IMR-90 (cell line): ENCODE results near the gene IGDCC3. TPM values are rescaled to one million over a fixed set of nuclear protein-coding genes. Genes with fewer than 3 reads are reported as not detected.

Experiments used
- ATAC-seq: fragments of 200-7000 bp; cut with Tn5 transposase; 2 replicates; pipeline ENCODE4 v1.9.1; 2020; ENCODE audit warnings: low read depth, mild to moderate bottlenecking, moderate library complexity
- BruUV-seq: library from RNA; stranded (reverse); fragments of 400-500 nt; replicated peaks from 2 replicates; lab custom pipeline; 2021; lab: Mats Ljungman, UMichigan
- CTCF ChIA-PET: fragments of 300-600 bp; formaldehyde crosslinking; extraction: SDS; loops from one replicate; lab custom pipeline; 2021; ENCODE audit warnings: antibody characterized with exemption; lab: Yijun Ruan, JAX
- POLR2A ChIA-PET: fragments of 300-600 bp; sonication (Branson Sonifier 250); formaldehyde crosslinking; loops from one replicate; lab custom pipeline; 2022; ENCODE audit warnings: antibody characterized with exemption; ENCODE audit not compliant: unreplicated experiment; lab: Charles Lee
- DNase-seq: peaks from one replicate; pipeline ENCODE4 v3.0.0; 2013
- H2AFZ ChIP-seq: replicated peaks from 2 replicates; pipeline ENCODE3; 2013; ENCODE audit warnings: low read length, mild to moderate bottlenecking; ENCODE audit not compliant: poor library complexity
- H2AK5ac ChIP-seq: 2 replicates; pipeline ENCODE4 v1.6.1; 2013; ENCODE audit warnings: low read depth, low read length, inconsistent platforms
- H2AK9ac ChIP-seq: replicated peaks from 2 replicates; pipeline ENCODE3; 2013; ENCODE audit warnings: mild to moderate bottlenecking, low read depth, low read length, moderate library complexity; ENCODE audit not compliant: poor library complexity
- H2BK120ac ChIP-seq: 2 replicates; pipeline ENCODE4 v1.6.1; 2013; ENCODE audit warnings: low read depth, low read length, inconsistent platforms
- H2BK15ac ChIP-seq: 3 replicates; pipeline ENCODE4 v1.6.1; 2013; ENCODE audit warnings: low read depth, low read length, inconsistent platforms
- H2BK20ac ChIP-seq: 2 replicates; pipeline ENCODE4 v1.6.1; 2013; ENCODE audit warnings: low read depth, mild to moderate bottlenecking, inconsistent platforms, low read length, moderate library complexity
- H2BK5ac ChIP-seq: 2 replicates; pipeline ENCODE4 v1.6.1; 2013; ENCODE audit warnings: mild to moderate bottlenecking, low read depth, low read length, inconsistent platforms; ENCODE audit not compliant: poor library complexity, severe bottlenecking
- H3K14ac ChIP-seq: replicated peaks from 2 replicates; pipeline ENCODE4 v1.6.1; 2013; ENCODE audit warnings: low read depth, low read length, inconsistent platforms
- H3K18ac ChIP-seq: 2 replicates; pipeline ENCODE4 v1.6.1; 2013; ENCODE audit warnings: low read depth, low read length, control low read depth
- H3K23ac ChIP-seq: 2 replicates; pipeline ENCODE4 v1.6.1; 2013; ENCODE audit warnings: low read depth, low read length, inconsistent platforms
- H3K27ac ChIP-seq: 2 replicates; pipeline ENCODE4 v1.5.1; 2013; ENCODE audit warnings: mild to moderate bottlenecking, control low read depth, low read length; ENCODE audit not compliant: insufficient read depth
- H3K27me3 ChIP-seq: 2 replicates; pipeline ENCODE4 v1.6.1; 2013; ENCODE audit warnings: low read length; ENCODE audit not compliant: control insufficient read depth, insufficient read depth
- H3K36me3 ChIP-seq: 2 replicates; pipeline ENCODE4 v1.6.1; 2013; ENCODE audit warnings: low read length, mixed read lengths; ENCODE audit not compliant: control insufficient read depth, insufficient read depth
- H3K4ac ChIP-seq: 2 replicates; pipeline ENCODE4 v1.6.1; 2013; ENCODE audit warnings: low read depth, low read length, inconsistent platforms
- H3K4me1 ChIP-seq: 2 replicates; pipeline ENCODE4 v1.6.1; 2013; ENCODE audit warnings: low read length, mixed read lengths; ENCODE audit not compliant: control insufficient read depth, insufficient read depth
- H3K4me2 ChIP-seq: 2 replicates; pipeline ENCODE4 v1.6.1; 2013; ENCODE audit warnings: low read depth, mild to moderate bottlenecking, control low read depth, low read length, moderate library complexity
- H3K4me3 ChIP-seq: 2 replicates; pipeline ENCODE4 v1.5.1; 2013; ENCODE audit warnings: low read depth, mild to moderate bottlenecking, control low read depth, low read length, moderate library complexity; ENCODE audit not compliant: insufficient read depth
- H3K56ac ChIP-seq: 2 replicates; pipeline ENCODE4 v1.6.1; 2013; ENCODE audit warnings: low read length, inconsistent platforms; ENCODE audit not compliant: insufficient read depth; ENCODE audit errors: extremely low read depth
- H3K79me1 ChIP-seq, 2 experiments: 2 replicates each; pipeline ENCODE4 v1.6.1; 2013; ENCODE audit warnings: low read length in 2 of 2, inconsistent platforms in 1 of 2, low read depth in 1 of 2
- H3K9ac ChIP-seq: 2 replicates; pipeline ENCODE4 v1.6.1; 2013; ENCODE audit warnings: low read depth, low read length, control low read depth
- H3K9me1 ChIP-seq: 2 replicates; pipeline ENCODE4 v1.6.1; 2013; ENCODE audit warnings: low read length, inconsistent platforms; ENCODE audit not compliant: insufficient read depth
- H3K9me3 ChIP-seq: 2 replicates; pipeline ENCODE4 v1.6.1; 2013; ENCODE audit warnings: low read length; ENCODE audit not compliant: control insufficient read depth, insufficient read depth
- H4K20me1 ChIP-seq: 2 replicates; pipeline ENCODE4 v1.6.1; 2013; ENCODE audit warnings: low read length, inconsistent platforms; ENCODE audit not compliant: insufficient read depth
- H4K5ac ChIP-seq: 2 replicates; pipeline ENCODE4 v1.6.1; 2013; ENCODE audit warnings: mild to moderate bottlenecking, low read depth, low read length, control low read depth
- H4K8ac ChIP-seq, 2 experiments: 2 replicates each; pipeline ENCODE4 v1.6.1; 2013; ENCODE audit warnings: low read depth in 2 of 2, low read length in 2 of 2, control low read depth in 1 of 2, inconsistent platforms in 1 of 2
- H4K91ac ChIP-seq: 2 replicates; pipeline ENCODE4 v1.6.1; 2013; ENCODE audit warnings: low read depth, low read length, inconsistent platforms; ENCODE audit not compliant: insufficient read depth
- BHLHE40 ChIP-seq: fragments of 150-350 bp; IDR thresholded peaks from 2 replicates; pipeline ENCODE4 v1.6.1; 2016; ENCODE audit warnings: mild to moderate bottlenecking, low read depth, low read length
- CHD1 ChIP-seq: IDR thresholded peaks from 2 replicates; pipeline ENCODE4 v1.6.1; 2012; ENCODE audit warnings: low read depth, low read length, improper control_type of control experiment
- ELK1 ChIP-seq: fragments of 150-350 bp; IDR thresholded peaks from 2 replicates; pipeline ENCODE4 v1.6.1; 2016; ENCODE audit warnings: low read depth, mild to moderate bottlenecking, low read length, moderate library complexity, borderline replicate concordance
- FOS ChIP-seq: fragments of 150-350 bp; IDR thresholded peaks from 2 replicates; pipeline ENCODE4 v1.6.1; 2016; ENCODE audit warnings: low read depth, low read length
- MAFK ChIP-seq: IDR thresholded peaks from 2 replicates; pipeline ENCODE4 v1.6.1; 2012; ENCODE audit warnings: low read depth, low read length, improper control_type of control experiment
- MAZ ChIP-seq: IDR thresholded peaks from 2 replicates; pipeline ENCODE4 v1.6.1; 2012; ENCODE audit warnings: low read depth, mild to moderate bottlenecking, low read length, improper control_type of control experiment, moderate library complexity, borderline replicate concordance
- NFE2L2 ChIP-seq: fragments of 150-350 bp; IDR thresholded peaks from 2 replicates; pipeline ENCODE4 v1.6.1; 2016; ENCODE audit warnings: low read depth, mild to moderate bottlenecking, low read length
- POLR2A ChIP-seq: IDR thresholded peaks from 2 replicates; pipeline ENCODE4 v1.6.1; 2012; ENCODE audit warnings: mild to moderate bottlenecking, low read depth, low read length
- RCOR1 ChIP-seq: IDR thresholded peaks from 2 replicates; pipeline ENCODE4 v1.6.1; 2012; ENCODE audit warnings: mild to moderate bottlenecking, low read length, improper control_type of control experiment; ENCODE audit not compliant: insufficient replicate concordance
- WGBS, 2 experiments: methylation state at CpG; one replicate each; pipeline versions ENCODE4 v1.1.5 to v1.1.7; 2013; ENCODE audit warnings: missing lambda C conversion rate in 2 of 2; ENCODE audit not compliant: insufficient read length in 1 of 2; ENCODE audit errors: extremely low coverage in 2 of 2; 5-methylcytosine and 5-hydroxymethylcytosine counted together
- dilution Hi-C: fragments of 300-500 bp; cut with HindIII; formaldehyde crosslinking; loops from one replicate; pipeline ENCODE4 v1.14.3; 2018; ENCODE audit warnings: low sequenced_read_pairs; ENCODE audit not compliant: unreplicated experiment
- in situ Hi-C: fragments of 300-500 bp; cut with MboI; formaldehyde crosslinking; loops from 3 replicates; pipeline ENCODE4 v1.14.3; 2019; ENCODE audit warnings: low sequenced_read_pairs, inconsistent platforms, mixed read lengths
- intact Hi-C: fragments of 100-400 bp; cut with micrococcal nuclease; formaldehyde crosslinking; loops from 2 replicates; pipeline ENCODE4 v1.10.0; 2022
- polyA plus RNA-seq, 3 experiments: library from polyadenylated mRNA; depleted of rRNA; stranded (reverse); fragments of >200 nt; gene quantifications; 2 replicates each; pipeline ENCODE4 v1.2.3, GENCODE V29; 2012; ENCODE audit warnings: low replicate concordance in 1 of 3
- total RNA-seq: library from RNA; depleted of rRNA; stranded (reverse); fragments of >200 nt; gene quantifications from 2 replicates; pipeline ENCODE4 v1.2.3, GENCODE V29; 2012
- TF ChIP-seq, protein P1 (sequence below): conservative IDR thresholded peaks from 2 replicates; pipeline ENCODE4 v1.5.1; 2012; ENCODE audit warnings: mild to moderate bottlenecking, low read depth, low read length, improper control_type of control experiment

Gene IGDCC3
- total and polyA plus RNA-seq, 2 of the 4 experiments (the other 2 are of a cell fraction): 0.18 to 0.19 TPM

DNA sequence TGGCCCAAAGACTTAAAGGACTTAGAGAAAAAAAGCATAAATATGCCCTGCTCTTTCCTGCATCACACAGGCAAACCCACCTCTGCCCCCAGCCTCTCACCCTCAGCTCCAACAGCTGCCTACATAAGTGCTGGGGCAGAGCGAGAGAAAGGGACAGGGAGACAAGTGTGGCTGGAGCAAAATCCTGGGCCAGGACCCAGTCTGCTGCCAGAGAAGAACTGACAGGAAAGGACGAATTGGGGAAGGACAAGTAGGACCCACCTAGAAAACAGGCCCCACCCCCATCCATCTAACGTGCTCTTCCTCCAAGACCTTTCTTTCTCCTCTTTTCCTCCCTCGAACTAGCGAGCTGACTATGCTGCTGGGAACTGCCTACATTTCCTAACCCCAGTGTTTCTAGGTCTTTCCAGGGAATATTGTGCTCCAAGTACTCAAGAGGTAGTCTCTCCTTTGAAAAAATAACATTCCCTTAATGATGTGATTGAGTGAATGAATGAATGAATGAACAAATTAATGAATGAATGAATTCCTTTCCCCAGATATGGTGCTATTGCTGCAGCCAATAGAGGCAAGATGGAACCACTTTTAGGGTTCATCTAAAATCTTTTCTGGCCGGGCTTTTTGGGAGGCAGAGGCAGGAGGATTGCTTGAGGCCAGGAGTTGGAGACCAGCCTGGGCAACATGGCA is 26.5 kb upstream of the IGDCC3 start:
- Histone ChIP-seq H3K4me2 (no peak overlapping the region), H3K4me1 (peaks cover 5% of the 10 kb centered on the region), H2BK15ac (no peak overlapping the region), H2BK5ac (no peak overlapping the region), H3K18ac (no peak overlapping the region), H3K79me1 (no peaks in the 10 kb centered on the region), H4K20me1 (no peaks in the 10 kb centered on the region), H3K9ac (no peak overlapping the region), H2BK20ac (no peak overlapping the region), H3K9me1 (peaks cover 12% of the 10 kb centered on the region), H4K91ac (no peak overlapping the region), H3K27ac (no peak overlapping the region), H2AK5ac (no peak overlapping the region), H3K14ac (no peak overlapping the region), H3K23ac (no peak overlapping the region), H3K4ac (no peak overlapping the region), H3K27me3 (peaks cover 3% of the 10 kb centered on the region; the same call in 1 of the 2 replicates), H3K56ac (no peak overlapping the region), H3K9me3 (no peaks in the 10 kb centered on the region), H2AFZ (no peak overlapping the region), H2BK120ac (no peak overlapping the region), H3K4me3 (no peak overlapping the region), H3K36me3 (no peaks in the 10 kb centered on the region), H4K5ac (no peak overlapping the region), H2AK9ac (no peak overlapping the region), H4K8ac (no peak overlapping the region)
- dilution Hi-C loops (no loop called here), in situ Hi-C loops (no loop called here), intact Hi-C loops (no loop called here)
- TF ChIP-seq CHD1: no peak
- no peak for TF ChIP-seq BHLHE40
- TF ChIP-seq MAZ: no peak
- no peak for TF ChIP-seq NFE2L2
- TF ChIP-seq, protein P1, sequence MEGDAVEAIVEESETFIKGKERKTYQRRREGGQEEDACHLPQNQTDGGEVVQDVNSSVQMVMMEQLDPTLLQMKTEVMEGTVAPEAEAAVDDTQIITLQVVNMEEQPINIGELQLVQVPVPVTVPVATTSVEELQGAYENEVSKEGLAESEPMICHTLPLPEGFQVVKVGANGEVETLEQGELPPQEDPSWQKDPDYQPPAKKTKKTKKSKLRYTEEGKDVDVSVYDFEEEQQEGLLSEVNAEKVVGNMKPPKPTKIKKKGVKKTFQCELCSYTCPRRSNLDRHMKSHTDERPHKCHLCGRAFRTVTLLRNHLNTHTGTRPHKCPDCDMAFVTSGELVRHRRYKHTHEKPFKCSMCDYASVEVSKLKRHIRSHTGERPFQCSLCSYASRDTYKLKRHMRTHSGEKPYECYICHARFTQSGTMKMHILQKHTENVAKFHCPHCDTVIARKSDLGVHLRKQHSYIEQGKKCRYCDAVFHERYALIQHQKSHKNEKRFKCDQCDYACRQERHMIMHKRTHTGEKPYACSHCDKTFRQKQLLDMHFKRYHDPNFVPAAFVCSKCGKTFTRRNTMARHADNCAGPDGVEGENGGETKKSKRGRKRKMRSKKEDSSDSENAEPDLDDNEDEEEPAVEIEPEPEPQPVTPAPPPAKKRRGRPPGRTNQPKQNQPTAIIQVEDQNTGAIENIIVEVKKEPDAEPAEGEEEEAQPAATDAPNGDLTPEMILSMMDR: no peak
- no peak for TF ChIP-seq RCOR1
- TF ChIP-seq ELK1: no peak
- TF ChIP-seq FOS: no peak
- TF ChIP-seq POLR2A: no peak
- TF ChIP-seq MAFK: no peak
- no peak for DNase-seq
- WGBS, 2 experiments: no CpG with 5 or more reads among the region's 6 CpGs
- ATAC-seq: no peak
- no TSS peak for BruUV-seq
- ChIA-PET POLR2A (no interaction called here), CTCF (no interaction called here)
